ENCODE results near the gene PSMB10.

GRCh38 chr16:67969254-67970039 lies 32.8 kb upstream of the PSMB10 start:
- TF ChIP-seq, protein P1, sequence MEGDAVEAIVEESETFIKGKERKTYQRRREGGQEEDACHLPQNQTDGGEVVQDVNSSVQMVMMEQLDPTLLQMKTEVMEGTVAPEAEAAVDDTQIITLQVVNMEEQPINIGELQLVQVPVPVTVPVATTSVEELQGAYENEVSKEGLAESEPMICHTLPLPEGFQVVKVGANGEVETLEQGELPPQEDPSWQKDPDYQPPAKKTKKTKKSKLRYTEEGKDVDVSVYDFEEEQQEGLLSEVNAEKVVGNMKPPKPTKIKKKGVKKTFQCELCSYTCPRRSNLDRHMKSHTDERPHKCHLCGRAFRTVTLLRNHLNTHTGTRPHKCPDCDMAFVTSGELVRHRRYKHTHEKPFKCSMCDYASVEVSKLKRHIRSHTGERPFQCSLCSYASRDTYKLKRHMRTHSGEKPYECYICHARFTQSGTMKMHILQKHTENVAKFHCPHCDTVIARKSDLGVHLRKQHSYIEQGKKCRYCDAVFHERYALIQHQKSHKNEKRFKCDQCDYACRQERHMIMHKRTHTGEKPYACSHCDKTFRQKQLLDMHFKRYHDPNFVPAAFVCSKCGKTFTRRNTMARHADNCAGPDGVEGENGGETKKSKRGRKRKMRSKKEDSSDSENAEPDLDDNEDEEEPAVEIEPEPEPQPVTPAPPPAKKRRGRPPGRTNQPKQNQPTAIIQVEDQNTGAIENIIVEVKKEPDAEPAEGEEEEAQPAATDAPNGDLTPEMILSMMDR (IDR thresholded peaks at IDR 0.05), result no peak
- TF ChIP-seq POLR2A (IDR thresholded peaks at IDR 0.05) (no peak), POLR2AphosphoS5 (IDR thresholded peaks at IDR 0.05) (no peak), EP300 (IDR thresholded peaks at IDR 0.05) (no peak)
